OCI-LY1 (cell line): ENCODE results near the gene AGPAT1.

ENCODE experiments used
- EZH2 ChIP-seq: fragments of 200-600 bp; sonication (generic), shearing (Covaris generic); IDR thresholded peaks from 2 replicates; pipeline ENCODE4 v1.8.0; 2017; ENCODE audit warnings: borderline replicate concordance, mixed run types, mild to moderate bottlenecking, antibody characterized with exemption, low read length, moderate library complexity, mixed read lengths
- TF ChIP-seq, protein P1 (sequence below): fragments of 200-600 bp; sonication (generic), shearing (Covaris generic); IDR thresholded peaks from 2 replicates; pipeline ENCODE4 v1.5.1; 2017; ENCODE audit warnings: mild to moderate bottlenecking, antibody characterized with exemption, low read length, moderate library complexity, mixed read lengths

DNA sequence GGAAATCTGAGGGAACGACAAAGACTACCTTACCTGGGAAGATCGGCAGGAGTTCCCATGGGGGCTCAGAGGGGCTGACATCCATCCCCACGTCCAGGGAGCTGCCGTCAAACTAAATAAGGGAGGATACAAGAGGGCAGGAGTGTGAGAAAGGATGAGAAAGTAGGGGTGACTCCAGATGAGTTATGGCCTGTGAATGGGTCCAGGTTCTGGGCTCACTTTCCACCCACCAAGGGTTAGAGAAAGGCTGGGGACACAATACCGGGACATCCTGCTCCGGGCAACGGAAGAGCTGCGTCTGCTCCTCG lies 48.5 kb downstream of the AGPAT1 start:
- no peak for TF ChIP-seq EZH2
- TF ChIP-seq, protein P1, sequence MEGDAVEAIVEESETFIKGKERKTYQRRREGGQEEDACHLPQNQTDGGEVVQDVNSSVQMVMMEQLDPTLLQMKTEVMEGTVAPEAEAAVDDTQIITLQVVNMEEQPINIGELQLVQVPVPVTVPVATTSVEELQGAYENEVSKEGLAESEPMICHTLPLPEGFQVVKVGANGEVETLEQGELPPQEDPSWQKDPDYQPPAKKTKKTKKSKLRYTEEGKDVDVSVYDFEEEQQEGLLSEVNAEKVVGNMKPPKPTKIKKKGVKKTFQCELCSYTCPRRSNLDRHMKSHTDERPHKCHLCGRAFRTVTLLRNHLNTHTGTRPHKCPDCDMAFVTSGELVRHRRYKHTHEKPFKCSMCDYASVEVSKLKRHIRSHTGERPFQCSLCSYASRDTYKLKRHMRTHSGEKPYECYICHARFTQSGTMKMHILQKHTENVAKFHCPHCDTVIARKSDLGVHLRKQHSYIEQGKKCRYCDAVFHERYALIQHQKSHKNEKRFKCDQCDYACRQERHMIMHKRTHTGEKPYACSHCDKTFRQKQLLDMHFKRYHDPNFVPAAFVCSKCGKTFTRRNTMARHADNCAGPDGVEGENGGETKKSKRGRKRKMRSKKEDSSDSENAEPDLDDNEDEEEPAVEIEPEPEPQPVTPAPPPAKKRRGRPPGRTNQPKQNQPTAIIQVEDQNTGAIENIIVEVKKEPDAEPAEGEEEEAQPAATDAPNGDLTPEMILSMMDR = no peak
